Measurements from ENCODE around the gene TRABD.

TRABD gene

DNA sequence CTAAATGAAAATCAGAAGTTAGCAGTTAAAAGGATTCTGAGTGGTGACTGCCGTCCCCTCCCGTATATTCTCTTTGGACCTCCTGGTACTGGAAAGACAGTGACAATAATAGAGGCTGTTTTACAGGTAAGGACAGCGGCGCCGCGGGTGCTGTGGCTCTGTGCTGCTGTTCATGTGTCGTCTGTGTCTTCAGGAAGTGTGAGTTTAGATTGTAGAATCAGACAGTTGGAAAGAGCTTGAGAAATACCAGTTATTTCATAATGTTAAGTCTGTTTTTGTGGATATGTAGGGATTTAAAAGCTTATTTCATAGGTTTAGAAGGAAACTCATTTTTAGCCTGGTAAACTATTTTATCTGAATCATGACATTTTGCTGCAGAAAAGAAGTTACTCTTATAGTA lies 42.6 kb upstream of the TRABD start:
- Histone ChIP-seq H3K4me3 (ENCODE audit: low read depth, low read length, poor library complexity, severe bottlenecking) (no peak overlapping the region), H3K27me3 (ENCODE audit: insufficient read depth, low read length) (no peaks in the 10 kb centered on the region), H3K27ac (ENCODE audit: low read depth, low read length, poor library complexity, severe bottlenecking) (peak overlapping the region; percentile 98), H3K9ac (ENCODE audit: low read length) (no peak overlapping the region), H2AFZ (ENCODE audit: low read length) (no peak overlapping the region), H3K79me2 (ENCODE audit: insufficient read depth, low read length) (no peaks in the 10 kb centered on the region), H3K36me3 (ENCODE audit: insufficient read depth, low read length) (no peaks in the 10 kb centered on the region), H4K20me1 (ENCODE audit: insufficient read depth, low read length) (no peaks in the 10 kb centered on the region), H3F3A (ENCODE audit: insufficient read depth, low read length) (0 out of 2 replicates have a peak, but pooled peaks cover 15% of the 10 kb centered on the region), H3K9me3 (ENCODE audit: low read length) (no peaks in the 10 kb centered on the region), H3K9me2 (ENCODE audit: low read depth, low read length) (no peaks in the 10 kb centered on the region), H3K4me1 (ENCODE audit: insufficient read depth, low read length, severe bottlenecking) (peaks cover 79% of the 10 kb centered on the region), H3K4me2 (ENCODE audit: low read length) (peak overlapping the region; percentile 24; the same call in 1 of the 2 replicates)
- TF ChIP-seq EZH2 (IDR thresholded peaks at IDR 0.05; ENCODE audit: borderline replicate concordance, low read length), result no peak
- TF ChIP-seq, protein P1, sequence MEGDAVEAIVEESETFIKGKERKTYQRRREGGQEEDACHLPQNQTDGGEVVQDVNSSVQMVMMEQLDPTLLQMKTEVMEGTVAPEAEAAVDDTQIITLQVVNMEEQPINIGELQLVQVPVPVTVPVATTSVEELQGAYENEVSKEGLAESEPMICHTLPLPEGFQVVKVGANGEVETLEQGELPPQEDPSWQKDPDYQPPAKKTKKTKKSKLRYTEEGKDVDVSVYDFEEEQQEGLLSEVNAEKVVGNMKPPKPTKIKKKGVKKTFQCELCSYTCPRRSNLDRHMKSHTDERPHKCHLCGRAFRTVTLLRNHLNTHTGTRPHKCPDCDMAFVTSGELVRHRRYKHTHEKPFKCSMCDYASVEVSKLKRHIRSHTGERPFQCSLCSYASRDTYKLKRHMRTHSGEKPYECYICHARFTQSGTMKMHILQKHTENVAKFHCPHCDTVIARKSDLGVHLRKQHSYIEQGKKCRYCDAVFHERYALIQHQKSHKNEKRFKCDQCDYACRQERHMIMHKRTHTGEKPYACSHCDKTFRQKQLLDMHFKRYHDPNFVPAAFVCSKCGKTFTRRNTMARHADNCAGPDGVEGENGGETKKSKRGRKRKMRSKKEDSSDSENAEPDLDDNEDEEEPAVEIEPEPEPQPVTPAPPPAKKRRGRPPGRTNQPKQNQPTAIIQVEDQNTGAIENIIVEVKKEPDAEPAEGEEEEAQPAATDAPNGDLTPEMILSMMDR (IDR thresholded peaks at IDR 0.05; ENCODE audit: low read length), result no peak

DNA sequence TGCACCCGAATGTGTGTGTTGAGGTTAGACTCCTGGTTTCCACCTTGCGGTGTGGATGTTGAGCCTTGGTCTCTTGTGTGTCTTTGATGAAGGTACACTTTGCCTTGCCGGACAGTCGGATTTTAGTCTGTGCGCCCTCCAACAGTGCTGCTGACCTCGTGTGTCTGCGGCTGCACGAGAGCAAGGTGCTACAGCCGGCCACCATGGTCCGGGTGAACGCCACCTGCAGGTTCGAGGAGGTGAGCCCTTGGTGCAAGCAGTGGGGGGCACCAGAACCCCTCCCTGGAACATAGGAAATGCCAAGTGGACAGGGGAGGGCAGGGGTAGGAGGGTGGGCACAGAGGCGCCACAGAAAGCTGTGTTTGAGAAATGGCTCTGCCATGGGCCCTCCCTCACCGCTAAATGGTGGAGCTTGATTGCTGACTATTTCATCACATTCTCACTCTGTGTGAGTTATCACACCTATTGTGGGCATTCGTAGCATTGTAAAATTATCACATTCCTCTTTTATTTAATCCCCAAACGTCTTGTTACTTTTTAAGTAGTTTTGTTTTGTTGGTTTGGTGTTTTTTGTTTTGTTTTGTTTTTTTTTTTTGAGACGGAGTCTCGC lies 41.6 kb upstream of the TRABD start:
- TF ChIP-seq EZH2 (IDR thresholded peaks at IDR 0.05; ENCODE audit: borderline replicate concordance, low read length), result no peak
- TF ChIP-seq, protein P1 (IDR thresholded peaks at IDR 0.05; ENCODE audit: low read length), result peak; percentile 55
- H3K27me3 ChIP-seq (ENCODE audit: insufficient read depth, low read length), result no peaks in the 10 kb centered on the region
- no peaks in the 10 kb centered on the region for H3K36me3 ChIP-seq (ENCODE audit: insufficient read depth, low read length)
- no peaks in the 10 kb centered on the region for H3K9me2 ChIP-seq (ENCODE audit: low read depth, low read length)
- 0 out of 2 replicates have a peak, but pooled peaks cover 11% of the 10 kb centered on the region for H3F3A ChIP-seq (ENCODE audit: insufficient read depth, low read length)
- no peaks in the 10 kb centered on the region for H3K9me3 ChIP-seq (ENCODE audit: low read length)
- H3K4me1 ChIP-seq (ENCODE audit: insufficient read depth, low read length, severe bottlenecking), result peaks cover 76% of the 10 kb centered on the region
- H2AFZ ChIP-seq (ENCODE audit: low read length), result no peak overlapping the region
- H3K4me3 ChIP-seq (ENCODE audit: low read depth, low read length, poor library complexity, severe bottlenecking), result no peak overlapping the region
- no peaks in the 10 kb centered on the region for H4K20me1 ChIP-seq (ENCODE audit: insufficient read depth, low read length)
- H3K9ac ChIP-seq (ENCODE audit: low read length), result no peak overlapping the region
- no peaks in the 10 kb centered on the region for H3K79me2 ChIP-seq (ENCODE audit: insufficient read depth, low read length)
- H3K27ac ChIP-seq (ENCODE audit: low read depth, low read length, poor library complexity, severe bottlenecking), result no peak overlapping the region
- no peak overlapping the region for H3K4me2 ChIP-seq (ENCODE audit: low read length)

DNA sequence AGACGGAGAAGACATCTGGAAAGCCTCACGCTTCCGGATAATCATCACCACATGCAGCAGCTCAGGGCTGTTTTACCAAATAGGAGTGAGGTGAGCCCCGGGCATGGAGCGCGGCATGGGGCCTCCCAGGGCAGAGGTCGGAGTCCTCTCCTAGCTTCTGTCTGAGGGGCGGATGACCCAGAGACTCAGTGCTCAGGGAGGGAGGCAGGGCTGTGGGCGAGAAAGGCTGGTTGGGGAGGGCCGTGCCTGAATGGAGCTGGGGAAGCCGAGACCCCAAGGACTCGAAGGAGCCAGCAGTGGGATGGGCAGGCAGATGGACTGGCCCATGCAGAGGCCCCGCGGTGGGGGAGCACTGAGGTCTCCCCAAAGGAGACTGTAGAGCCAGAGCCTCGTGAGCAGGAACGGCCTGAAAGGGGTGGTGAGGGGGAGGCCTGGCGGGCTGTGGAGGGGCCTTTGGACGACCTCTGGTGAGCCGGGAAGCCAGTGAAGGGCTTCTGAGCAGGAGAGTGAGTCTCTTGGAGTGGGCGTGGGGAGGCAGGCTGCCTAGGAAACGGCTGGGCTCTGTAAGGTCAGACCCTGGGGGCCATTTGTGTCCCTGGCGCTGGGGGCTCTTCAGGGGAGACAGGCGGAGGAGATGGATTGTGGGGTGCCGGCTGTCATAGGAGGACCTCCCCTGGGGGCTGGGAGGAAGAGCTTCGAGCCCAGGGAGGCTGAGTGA lies 39.8 kb upstream of the TRABD start:
- Histone ChIP-seq H3K4me1 (ENCODE audit: insufficient read depth, low read length, severe bottlenecking) (peaks cover 63% of the 10 kb centered on the region), H3F3A (ENCODE audit: insufficient read depth, low read length) (no peaks in the 10 kb centered on the region), H3K9me2 (ENCODE audit: low read depth, low read length) (no peaks in the 10 kb centered on the region), H4K20me1 (ENCODE audit: insufficient read depth, low read length) (no peaks in the 10 kb centered on the region), H3K4me3 (ENCODE audit: low read depth, low read length, poor library complexity, severe bottlenecking) (no peak overlapping the region), H3K9ac (ENCODE audit: low read length) (no peak overlapping the region), H3K27ac (ENCODE audit: low read depth, low read length, poor library complexity, severe bottlenecking) (no peak overlapping the region), H3K79me2 (ENCODE audit: insufficient read depth, low read length) (no peaks in the 10 kb centered on the region), H3K36me3 (ENCODE audit: insufficient read depth, low read length) (no peaks in the 10 kb centered on the region), H3K4me2 (ENCODE audit: low read length) (no peak overlapping the region), H3K9me3 (ENCODE audit: low read length) (no peaks in the 10 kb centered on the region), H3K27me3 (ENCODE audit: insufficient read depth, low read length) (no peaks in the 10 kb centered on the region), H2AFZ (ENCODE audit: low read length) (no peak overlapping the region)
- TF ChIP-seq, protein P1 (IDR thresholded peaks at IDR 0.05; ENCODE audit: low read length), result no peak
- no peak for TF ChIP-seq EZH2 (IDR thresholded peaks at IDR 0.05; ENCODE audit: borderline replicate concordance, low read length)
